ENCODE results near the gene MOG.

DNA sequence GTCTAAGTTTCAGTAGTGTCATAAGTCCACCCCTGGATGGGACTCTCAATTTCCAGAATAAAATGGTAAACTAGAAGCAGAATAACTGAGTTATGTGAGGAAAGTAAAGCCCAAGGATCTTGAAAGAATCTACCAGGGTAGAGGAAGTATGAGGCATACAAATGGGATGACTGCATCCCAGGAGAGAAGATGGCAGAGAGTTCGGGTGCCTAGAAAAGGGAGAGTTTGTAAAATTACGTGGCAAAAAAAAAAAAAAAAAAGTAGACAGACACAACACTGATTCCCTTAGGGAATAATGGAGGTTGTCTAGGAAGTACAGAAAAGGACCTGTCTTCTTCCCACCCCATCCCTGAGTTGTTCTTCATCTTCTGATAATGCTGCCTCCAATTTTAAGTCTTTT is 27.3 kb upstream of the MOG start:
- TF ChIP-seq CTCF (IDR thresholded peaks at IDR 0.05): no peak
- no peak for TF ChIP-seq POLR2A (IDR thresholded peaks at IDR 0.05)
